HFF-Myc (cell line): ENCODE data around the gene SERPINA12.

Experiments
- DNase-seq: peaks from one replicate; pipeline ENCODE4 v3.0.0-alpha.2; 2011; ENCODE audit warnings: low read depth; ENCODE audit errors: extremely low read depth
- H3K4me3 ChIP-seq: replicated peaks from 2 replicates; pipeline ENCODE4 v1.5.1; 2011; ENCODE audit warnings: low read depth, mild to moderate bottlenecking, control low read depth, low read length
- CTCF ChIP-seq: IDR thresholded peaks from 2 replicates; pipeline ENCODE4 v1.5.1; 2012; ENCODE audit warnings: mild to moderate bottlenecking, low read depth, low read length, control low read depth; ENCODE audit errors: missing control alignments

SERPINA12 gene

GRCh38 chr14:94505641-94506040 lies 3.6 kb downstream of the SERPINA12 start:
- no peak overlapping the region for H3K4me3 ChIP-seq
- TF ChIP-seq CTCF: no peak

GRCh38 chr14:94505206-94505605 lies 4.1 kb downstream of the SERPINA12 start:
- H3K4me3 ChIP-seq: no peak overlapping the region
- no peak for TF ChIP-seq CTCF
- no peak for DNase-seq

More at GRCh38 chr14:94505641-94506040, 3.6 kb downstream of the SERPINA12 start:
- no peak for DNase-seq

DNA sequence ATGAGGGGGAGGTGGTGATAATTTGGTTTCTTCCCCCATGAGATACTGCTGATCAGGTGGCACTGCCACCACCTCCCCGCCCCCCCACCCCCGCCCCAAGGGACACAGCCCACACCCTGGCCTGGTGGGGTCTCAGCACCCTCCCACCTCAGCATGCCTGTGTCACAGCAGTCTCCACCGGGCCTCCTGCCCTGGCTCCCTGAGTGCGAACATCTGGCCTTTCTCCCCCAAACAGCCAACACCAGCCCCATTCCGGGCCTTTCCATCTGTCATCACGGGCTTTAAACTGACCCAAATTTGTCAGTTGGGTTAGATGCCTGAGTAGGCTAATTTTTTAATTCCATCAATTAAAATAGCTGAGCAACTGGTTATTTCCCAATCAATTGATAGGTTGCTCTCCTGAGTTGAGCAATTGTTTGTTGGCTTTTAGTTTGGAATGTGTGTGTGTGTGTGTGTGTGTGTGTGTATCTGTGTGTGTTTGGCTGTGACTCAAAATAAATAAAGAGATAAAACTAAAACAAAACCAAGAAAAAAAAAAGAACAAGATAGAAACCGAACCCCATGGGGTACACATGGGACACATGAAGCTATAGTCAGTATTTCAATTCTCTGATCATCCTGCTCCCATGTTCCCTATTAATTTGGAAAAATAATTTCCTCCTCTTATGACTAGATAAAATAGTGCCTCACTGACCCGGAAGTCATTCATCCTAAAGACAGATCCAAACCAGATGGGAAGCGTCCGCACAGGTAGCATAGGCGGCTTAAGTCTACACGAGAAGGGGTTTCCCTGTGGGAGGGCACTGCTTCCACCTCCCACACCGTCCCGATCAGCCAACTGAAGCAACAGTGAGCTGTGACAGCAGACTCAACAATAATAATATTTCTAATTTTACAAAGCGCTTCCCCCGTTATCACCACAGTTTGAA lies 7.4 kb downstream of the SERPINA12 start:
- TF ChIP-seq CTCF: no peak
- no peak for DNase-seq
- no peak overlapping the region for H3K4me3 ChIP-seq

DNA sequence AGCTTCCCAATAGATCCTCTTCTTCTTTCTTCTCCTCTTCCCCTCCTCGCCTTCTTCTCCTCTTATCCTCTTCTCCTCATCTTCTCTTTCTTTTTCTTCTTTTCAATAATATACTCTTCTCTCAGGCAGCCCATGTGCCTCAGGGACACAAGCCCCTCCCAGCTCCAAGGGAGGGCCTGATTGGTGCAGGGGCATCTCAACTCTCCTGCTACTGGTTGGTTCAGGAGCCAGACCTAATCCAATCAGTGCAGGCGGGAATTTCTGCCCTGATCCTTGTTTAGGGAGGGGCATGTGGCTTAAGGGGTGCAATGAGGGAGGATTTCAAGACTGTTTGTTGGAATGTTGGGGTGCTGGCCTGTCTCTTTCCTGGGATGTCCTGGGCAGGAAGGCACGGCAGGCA lies 9.0 kb downstream of the SERPINA12 start:
- TF ChIP-seq CTCF: no peak
- H3K4me3 ChIP-seq: no peak overlapping the region
- no peak for DNase-seq

- TF ChIP-seq CTCF: no peak
- no peak overlapping the region for H3K4me3 ChIP-seq
- DNase-seq: no peak
Measured at GRCh38 chr14:94499673-94500072, 9.6 kb downstream of the SERPINA12 start.

GRCh38 chr14:94498215-94498614 lies 11.1 kb downstream of the SERPINA12 start:
- DNase-seq: no peak
- no peak for TF ChIP-seq CTCF
- no peak overlapping the region for H3K4me3 ChIP-seq
